Endothelial cell of umbilical vein (primary cell): Measurements from ENCODE around the gene HTRA1. TPM values are rescaled to one million over a fixed set of nuclear protein-coding genes. Genes with fewer than 3 reads are reported as not detected.

Experiments used
- BruUV-seq: library from RNA; stranded (reverse); fragments of 400-500 nt; replicated peaks from 2 replicates; lab custom pipeline; 2021; lab: Mats Ljungman, UMichigan
- CTCF ChIA-PET: fragments of 300-600, 350-600 bp; sonication (Branson Sonifier 250); formaldehyde crosslinking; loops from one replicate; lab custom pipeline; 2021; ENCODE audit warnings: antibody characterized with exemption, inconsistent platforms; lab: Charles Lee
- POLR2A ChIA-PET: fragments of 300-600, 350-600 bp; sonication (Branson Sonifier 250); formaldehyde crosslinking; loops from one replicate; lab custom pipeline; 2021; ENCODE audit warnings: antibody characterized with exemption, inconsistent platforms; lab: Charles Lee
- DNase-seq: peaks from one replicate; pipeline ENCODE4 v3.0.0-alpha.2; 2011; ENCODE audit warnings: low read depth, low spot score
- FAIRE-seq: peaks from 2 replicates; lab custom pipeline; 2011; peaks lifted over from hg19 to GRCh38; lab: Jason Lieb, UNC
- H2AFZ ChIP-seq: 2 replicates; pipeline ENCODE4 v1.6.0; 2012; ENCODE audit warnings: low read depth, low read length, control low read depth, inconsistent platforms
- H3K27ac ChIP-seq: 2 replicates; pipeline ENCODE4 v1.5.1; 2011; ENCODE audit warnings: low read depth, mild to moderate bottlenecking, control low read depth, low read length, moderate library complexity; ENCODE audit not compliant: insufficient read depth
- H3K27me3 ChIP-seq, 2 experiments: 2 replicates each; pipeline versions ENCODE4 v1.6.0 to v1.6.1; 2011; ENCODE audit warnings: low read length in 2 of 2, mixed read lengths in 1 of 2; ENCODE audit not compliant: control insufficient read depth in 2 of 2, insufficient read depth in 2 of 2
- H3K36me3 ChIP-seq, 2 experiments: 2 replicates in 1 of 2; 3 replicates in 1 of 2; pipeline ENCODE4 v1.5.1; 2011; ENCODE audit warnings: low read length in 2 of 2, mild to moderate bottlenecking in 1 of 2, moderate library complexity in 1 of 2; ENCODE audit not compliant: control insufficient read depth in 2 of 2, insufficient read depth in 2 of 2; ENCODE audit errors: extremely low read depth in 1 of 2
- H3K4me1 ChIP-seq: 3 replicates; pipeline ENCODE4 v1.5.1; 2011; ENCODE audit warnings: mild to moderate bottlenecking, low read length; ENCODE audit not compliant: control insufficient read depth, insufficient read depth; ENCODE audit errors: extremely low read depth
- H3K4me2 ChIP-seq: 2 replicates; pipeline ENCODE4 v1.6.1; 2011; ENCODE audit warnings: low read length, control low read depth, mixed read lengths; ENCODE audit not compliant: insufficient read depth
- H3K4me3 ChIP-seq, 3 experiments: fragments of 200-600 bp in 1 of 3; sonication (generic), shearing (Covaris generic) in 1 of 3; replicated peaks in 1 of 3; 2 replicates each; pipeline ENCODE4 v1.5.1; 2011 to 2016; ENCODE audit warnings: control low read depth in 3 of 3, low read length in 3 of 3, mild to moderate bottlenecking in 2 of 3, inconsistent platforms in 1 of 3, low read depth in 1 of 3, moderate library complexity in 1 of 3; ENCODE audit not compliant: insufficient read depth in 1 of 3
- H3K79me2 ChIP-seq: 2 replicates; pipeline ENCODE4 v1.6.0; 2012; ENCODE audit warnings: low read length, inconsistent platforms; ENCODE audit not compliant: control insufficient read depth, insufficient read depth
- H3K9ac ChIP-seq: replicated peaks from 2 replicates; pipeline ENCODE3; 2011; ENCODE audit warnings: low read length, control low read depth; ENCODE audit not compliant: insufficient read depth; ENCODE audit errors: extremely low read depth
- H3K9me1 ChIP-seq: replicated peaks from 3 replicates; pipeline ENCODE4 v1.6.0; 2011; ENCODE audit warnings: mild to moderate bottlenecking, low read length; ENCODE audit not compliant: control insufficient read depth, insufficient read depth; ENCODE audit errors: extremely low read depth
- H3K9me3 ChIP-seq: replicated peaks from 2 replicates; pipeline ENCODE4 v1.5.1; 2012; ENCODE audit warnings: low read length, inconsistent platforms; ENCODE audit not compliant: control insufficient read depth, insufficient read depth
- H4K20me1 ChIP-seq: replicated peaks from 2 replicates; pipeline ENCODE3; 2011; ENCODE audit warnings: mild to moderate bottlenecking, low read length; ENCODE audit not compliant: control insufficient read depth, insufficient read depth; ENCODE audit errors: extremely low read depth
- CTCF ChIP-seq, 2 donors: IDR thresholded peaks; 1 replicate in 1 of 2; 2 replicates in 1 of 2; pipeline ENCODE4 v1.5.1; 2011; ENCODE audit warnings: low read length in 2 of 2, mild to moderate bottlenecking in 2 of 2, moderate library complexity in 2 of 2, control low read depth in 1 of 2, inconsistent platforms in 1 of 2, low read depth in 1 of 2; ENCODE audit not compliant: insufficient read depth in 1 of 2; ENCODE audit errors: extremely low read depth in 1 of 2
- EZH2 ChIP-seq: IDR thresholded peaks from 2 replicates; pipeline ENCODE4 v1.6.1; 2012; ENCODE audit warnings: borderline replicate concordance, low read depth, mild to moderate bottlenecking, moderate library complexity, low read length, inconsistent platforms; ENCODE audit not compliant: severe bottlenecking
- FOS ChIP-seq: IDR thresholded peaks from 2 replicates; pipeline ENCODE4 v1.6.1; 2011; ENCODE audit warnings: mild to moderate bottlenecking, low read length, moderate library complexity, borderline replicate concordance; ENCODE audit not compliant: insufficient read depth
- GATA2 ChIP-seq: IDR thresholded peaks from 2 replicates; pipeline ENCODE4 v1.7.0; 2011; ENCODE audit warnings: low read depth, mild to moderate bottlenecking, moderate library complexity, mixed read lengths, low read length; ENCODE audit not compliant: insufficient read length, insufficient read depth
- JUN ChIP-seq: IDR thresholded peaks from 2 replicates; pipeline ENCODE4 v1.6.1; 2011; ENCODE audit warnings: borderline replicate concordance, low read depth; ENCODE audit not compliant: insufficient read length, insufficient read depth
- MAX ChIP-seq: IDR thresholded peaks from 2 replicates; pipeline ENCODE4 v1.6.1; 2011; ENCODE audit not compliant: insufficient read depth, insufficient read length
- MYC ChIP-seq: IDR thresholded peaks from one replicate; pipeline ENCODE4 v1.6.1; 2011; ENCODE audit warnings: mild to moderate bottlenecking, low read depth, low read length
- POLR2A ChIP-seq: IDR thresholded peaks from 2 replicates; pipeline ENCODE4 v1.6.1; 2012; ENCODE audit warnings: low read depth, mild to moderate bottlenecking, control low read depth, low read length
- POLR2AphosphoS5 ChIP-seq: IDR thresholded peaks from 2 replicates; pipeline ENCODE4 v1.6.1; 2012; ENCODE audit warnings: low read depth, mild to moderate bottlenecking, control low read depth, low read length, moderate library complexity; ENCODE audit not compliant: insufficient read depth
- dilution Hi-C: fragments of 300-500 bp; cut with MboI; formaldehyde crosslinking; loops from one replicate; pipeline ENCODE4 v1.15.0; 2019; ENCODE audit warnings: low sequenced_read_pairs; ENCODE audit not compliant: extremely low pct_ligation_motif_present
- intact Hi-C: fragments of 100-400 bp; cut with micrococcal nuclease; formaldehyde crosslinking; loops from one replicate; pipeline ENCODE4 v1.10.0; 2022
- polyA plus RNA-seq, 4 experiments: library from polyadenylated mRNA; depleted of rRNA in 3 of 4; stranded (reverse) in 3 of 4; unstranded in 1 of 4; fragments of >200 nt; gene quantifications; 2 replicates each; pipeline versions ENCODE4 v1.2.1 to v1.2.3, GENCODE V29; 2011 to 2012; ENCODE audit warnings: missing spikeins in 1 of 4
- total RNA-seq: library from RNA; stranded (reverse); gene quantifications from 2 replicates; pipeline ENCODE4 v1.2.3, GENCODE V29; 2021

Gene HTRA1
- total and polyA plus RNA-seq, 2 donors (not counting 3 experiments of a cell fraction or from before 2014, with no cell fraction given), result 192 to 270 TPM

DNA sequence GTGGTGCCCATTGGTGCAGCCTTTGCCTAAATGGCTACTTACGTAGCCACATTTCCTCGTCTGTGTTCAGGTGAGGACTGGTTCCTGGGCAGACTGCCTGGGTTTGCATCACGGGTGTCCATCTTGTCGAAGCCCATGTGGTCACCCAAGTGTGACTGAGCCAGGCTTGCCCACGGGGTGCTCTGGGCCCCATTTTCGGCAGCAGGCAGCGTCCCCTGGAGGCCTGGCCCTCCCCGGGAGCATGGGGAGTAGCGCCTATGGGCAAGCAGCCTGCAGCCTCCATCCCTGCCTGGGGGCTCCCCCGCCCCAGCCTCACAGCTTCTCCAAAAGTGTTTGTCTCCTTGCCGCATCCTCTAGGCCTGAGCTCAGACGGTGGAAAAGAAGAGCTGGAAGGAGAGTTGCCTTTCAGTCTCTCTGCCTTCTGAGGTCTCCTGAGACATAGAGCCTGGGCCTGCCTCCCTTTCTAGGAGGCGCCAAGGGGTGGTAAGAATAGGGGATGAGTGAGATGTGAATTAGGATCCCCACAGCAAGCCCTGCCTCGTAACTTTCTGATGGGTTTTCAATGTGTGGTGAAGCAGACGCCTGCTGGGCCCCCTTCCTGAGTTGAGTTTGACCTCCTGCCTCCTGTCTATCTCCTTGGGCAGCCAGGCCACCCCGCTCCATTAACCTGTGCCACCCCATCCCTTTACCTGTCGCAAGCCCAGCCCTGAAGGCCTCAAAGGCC lies 42.7 kb downstream of the HTRA1 start:
- TF ChIP-seq FOS (no peak), POLR2A (no peak), MAX (no peak), MYC (no peak), GATA2 (no peak), POLR2AphosphoS5 (no peak), EZH2 (no peak), JUN (no peak), CTCF (IDR thresholded peaks at IDR 0.05; ENCODE audit: extremely low read depth in 1 of 2, insufficient read depth in 1 of 2, low read depth in 1 of 2, low read length in 2 of 2) (no peak)
- Histone ChIP-seq H3K9me1 (no peaks in the 10 kb centered on the region), H3K79me2 (no peaks in the 10 kb centered on the region), H2AFZ (no peak overlapping the region), H4K20me1 (no peaks in the 10 kb centered on the region), H3K9me3 (no peaks in the 10 kb centered on the region), H3K4me3 (no peak overlapping the region), H3K4me1 (peaks cover 9% of the 10 kb centered on the region), H3K36me3 (peaks cover 0 to 8% of the 10 kb centered on the region in 2 experiments), H3K4me2 (no peak overlapping the region), H3K27me3 (no peaks in the 10 kb centered on the region), H3K27ac (peak overlapping the region; percentile 11), H3K9ac (no peak overlapping the region)
- POLR2A ChIA-PET, result no interaction called here
- dilution Hi-C loops (no loop called here), intact Hi-C loops (loop anchor here (1.0 to 2.0 kb wide), 4 partner anchors 9 to 41 kb away; no protein-coding TSS in a partner anchor)
- CTCF ChIA-PET, result interaction anchor here (1.0 to 4.3 kb wide), 13 partner anchors 9 to 224 kb away, joined by 3 to 37 read pairs (median 6); no protein-coding TSS in a partner anchor
- no peak for DNase-seq
- no peak for FAIRE-seq
- no TSS peak for BruUV-seq
